ENCODE measurements around the gene NOP10.
"Not testable (repeated sequence)": the region's sequence is repeated elsewhere in the genome, so short reads cannot be mapped to it uniquely, and the experiment has no call there.

The NOP10 gene

DNA sequence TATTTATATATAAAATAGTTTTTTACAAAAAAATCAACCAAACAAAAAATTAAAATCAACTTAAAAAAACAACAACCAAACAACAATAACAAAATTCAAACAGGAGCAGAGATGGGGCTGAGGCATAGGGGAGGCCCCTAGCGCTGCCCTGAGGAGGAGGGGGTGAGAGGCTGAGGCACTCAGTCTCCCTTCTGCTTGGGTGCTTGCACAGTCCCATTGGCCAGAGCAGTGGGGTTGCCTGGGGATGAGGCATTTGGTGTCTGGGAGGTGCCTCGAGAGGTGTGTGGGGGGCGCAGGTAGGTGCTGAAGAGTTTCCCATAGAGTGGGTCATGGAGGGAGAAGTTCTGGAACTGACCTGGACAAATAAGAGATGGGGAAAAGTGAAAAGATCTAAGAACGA lies 16.0 kb upstream of the NOP10 start:
- no peak for DNase-seq (ENCODE audit: low read depth, low spot score)

DNA sequence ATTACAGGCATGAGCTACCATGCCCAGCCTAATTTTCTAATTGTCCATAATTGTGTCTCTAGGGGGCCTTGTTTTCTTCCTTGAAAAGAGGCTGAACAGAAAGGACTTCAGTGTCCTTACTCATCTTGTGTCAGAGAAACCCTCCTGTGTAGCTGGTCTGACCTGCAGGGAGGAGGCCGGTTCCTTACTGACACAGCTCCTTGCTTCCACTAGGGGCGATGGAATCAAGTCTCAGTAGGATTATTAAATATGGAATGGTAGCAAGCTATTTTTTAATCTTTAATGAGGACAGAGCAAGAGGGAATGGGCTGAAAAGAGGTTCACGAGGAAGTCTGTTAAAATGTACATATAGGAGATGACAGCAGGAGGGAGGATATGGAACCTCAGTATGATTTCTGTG lies 15.4 kb upstream of the NOP10 start:
- no peak for DNase-seq (ENCODE audit: low read depth, low spot score)

GRCh38 chr15:34357653-34358052 lies 14.7 kb upstream of the NOP10 start:
- DNase-seq (ENCODE audit: low read depth, low spot score), result no peak

DNA sequence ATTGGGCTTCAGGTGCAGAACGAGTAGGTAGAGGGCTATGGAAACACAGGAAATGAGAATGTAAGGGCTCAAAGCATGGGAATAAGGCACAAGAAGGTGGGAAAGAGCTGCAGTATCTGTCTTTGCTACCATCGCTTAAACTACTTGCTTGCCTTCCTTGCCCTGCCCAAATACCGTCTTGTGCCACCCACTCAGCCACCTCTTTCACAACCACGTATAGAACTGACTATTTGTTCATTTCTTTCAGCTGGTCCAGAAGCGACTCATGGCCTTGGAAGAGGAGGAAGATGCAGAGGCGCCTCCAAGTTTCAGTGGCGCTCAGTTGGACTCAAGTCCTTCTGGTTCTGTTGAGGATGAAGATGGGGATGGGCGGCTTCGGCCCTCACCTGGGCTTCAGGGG lies 12.3 kb upstream of the NOP10 start:
- no peak for DNase-seq (ENCODE audit: low read depth, low spot score)

- no peak for DNase-seq (ENCODE audit: low read depth, low spot score)
Measured at GRCh38 chr15:34354286-34354685, 11.3 kb upstream of the NOP10 start.

- no peak for DNase-seq (ENCODE audit: low read depth, low spot score)
Measured at GRCh38 chr15:34353627-34354026, 10.7 kb upstream of the NOP10 start.

GRCh38 chr15:34352996-34353395 lies 10.1 kb upstream of the NOP10 start:
- not testable (repeated sequence) for DNase-seq (ENCODE audit: low read depth, low spot score)

GRCh38 chr15:34349769-34350168 lies 6.8 kb upstream of the NOP10 start:
- no peak for DNase-seq (ENCODE audit: low read depth, low spot score)

- no peak for DNase-seq (ENCODE audit: low read depth, low spot score)
Measured at GRCh38 chr15:34348735-34349300, 5.9 kb upstream of the NOP10 start.

DNA sequence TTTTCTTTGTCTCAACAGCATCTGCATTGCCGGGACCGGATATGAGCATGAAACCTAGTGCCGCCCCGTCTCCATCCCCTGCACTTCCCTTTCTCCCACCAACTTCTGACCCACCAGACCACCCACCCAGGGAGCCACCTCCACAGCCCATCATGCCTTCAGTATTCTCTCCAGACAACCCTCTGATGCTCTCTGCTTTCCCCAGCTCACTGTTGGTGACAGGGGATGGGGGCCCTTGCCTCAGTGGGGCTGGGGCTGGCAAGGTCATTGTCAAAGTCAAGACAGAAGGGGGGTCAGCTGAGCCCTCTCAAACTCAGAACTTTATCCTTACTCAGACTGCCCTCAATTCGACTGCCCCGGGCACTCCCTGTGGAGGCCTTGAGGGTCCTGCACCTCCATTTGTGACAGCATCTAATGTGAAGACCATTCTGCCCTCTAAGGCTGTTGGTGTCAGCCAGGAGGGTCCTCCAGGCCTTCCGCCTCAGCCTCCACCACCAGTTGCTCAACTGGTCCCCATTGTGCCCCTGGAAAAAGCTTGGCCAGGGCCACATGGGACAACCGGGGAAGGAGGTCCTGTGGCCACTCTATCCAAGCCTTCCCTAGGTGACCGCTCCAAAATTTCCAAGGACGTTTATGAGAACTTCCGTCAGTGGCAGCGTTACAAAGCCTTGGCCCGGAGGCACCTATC lies 5.2 kb upstream of the NOP10 start:
- no peak for DNase-seq (ENCODE audit: low read depth, low spot score)

DNA sequence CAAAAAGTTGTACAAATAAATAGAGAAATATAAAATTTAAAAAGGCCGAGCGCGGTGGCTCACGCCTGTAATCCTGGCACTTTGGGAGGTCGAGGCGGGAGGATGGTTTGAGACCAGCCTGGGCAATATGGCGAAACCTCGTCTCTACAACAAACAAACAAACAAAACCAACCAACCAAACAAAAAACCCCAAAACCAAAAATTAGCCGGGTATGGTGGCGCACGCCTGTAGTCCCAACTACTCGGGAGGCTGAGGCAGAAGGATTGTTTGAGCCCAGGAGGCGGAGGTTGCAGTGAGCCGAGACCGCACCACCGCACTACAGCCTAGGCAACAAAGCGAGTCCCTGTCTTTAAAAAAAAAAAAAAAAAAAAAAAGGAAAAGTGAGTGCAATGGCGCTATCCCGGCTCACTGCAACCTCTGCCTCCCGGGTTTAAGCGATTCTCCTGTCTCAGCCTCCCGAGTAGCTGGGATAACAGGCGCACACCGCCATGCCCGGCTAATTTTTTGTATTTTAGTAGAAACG lies 661 bp downstream of the NOP10 start:
- not testable (repeated sequence) for DNase-seq (ENCODE audit: low read depth, low spot score)

DNA sequence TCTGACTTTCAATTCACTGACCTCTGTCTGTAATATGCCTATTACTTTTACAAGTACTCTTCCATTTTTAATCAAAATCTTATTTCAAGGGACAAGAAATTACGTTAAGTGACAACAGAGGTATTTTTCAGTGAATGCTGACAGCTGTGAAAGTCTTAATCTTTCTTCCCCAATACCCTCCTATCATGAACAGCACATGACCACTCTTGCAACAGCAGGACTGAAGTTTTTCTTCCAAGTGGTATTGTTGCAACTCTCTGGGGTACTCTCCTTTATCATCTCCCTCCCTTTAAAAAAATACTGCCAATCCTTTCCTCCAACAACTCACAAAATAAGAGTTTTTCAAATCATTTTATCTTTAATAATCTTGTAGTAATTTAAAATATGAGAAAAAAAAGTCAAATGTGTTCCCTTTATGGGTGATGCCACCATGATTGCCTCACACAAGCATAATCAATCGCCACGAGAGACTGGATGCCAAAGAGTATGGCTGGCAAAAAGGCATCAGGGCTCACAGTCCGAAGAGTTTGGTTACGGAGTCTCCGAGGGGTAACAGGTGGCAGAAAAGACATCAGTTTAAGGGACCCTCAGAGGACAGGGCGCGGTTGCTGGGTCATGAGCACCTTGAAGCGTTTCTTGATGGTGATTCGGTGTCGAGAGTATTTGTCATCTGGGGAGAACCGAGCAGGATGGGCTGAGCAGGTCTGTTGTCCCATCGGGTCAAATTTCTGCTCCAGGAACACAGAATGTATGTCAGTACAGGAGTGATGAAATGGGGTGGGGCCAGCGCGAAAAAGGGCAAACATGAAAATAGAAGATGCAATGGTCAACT lies 1.3 kb downstream of the NOP10 start:
- DNase-seq (ENCODE audit: low read depth, low spot score), result no peak

- no peak for DNase-seq (ENCODE audit: low read depth, low spot score)
Measured at GRCh38 chr15:34339946-34340345, 3.0 kb downstream of the NOP10 start.

GRCh38 chr15:34338347-34338746 lies 4.6 kb downstream of the NOP10 start:
- no peak for DNase-seq (ENCODE audit: low read depth, low spot score)

DNA sequence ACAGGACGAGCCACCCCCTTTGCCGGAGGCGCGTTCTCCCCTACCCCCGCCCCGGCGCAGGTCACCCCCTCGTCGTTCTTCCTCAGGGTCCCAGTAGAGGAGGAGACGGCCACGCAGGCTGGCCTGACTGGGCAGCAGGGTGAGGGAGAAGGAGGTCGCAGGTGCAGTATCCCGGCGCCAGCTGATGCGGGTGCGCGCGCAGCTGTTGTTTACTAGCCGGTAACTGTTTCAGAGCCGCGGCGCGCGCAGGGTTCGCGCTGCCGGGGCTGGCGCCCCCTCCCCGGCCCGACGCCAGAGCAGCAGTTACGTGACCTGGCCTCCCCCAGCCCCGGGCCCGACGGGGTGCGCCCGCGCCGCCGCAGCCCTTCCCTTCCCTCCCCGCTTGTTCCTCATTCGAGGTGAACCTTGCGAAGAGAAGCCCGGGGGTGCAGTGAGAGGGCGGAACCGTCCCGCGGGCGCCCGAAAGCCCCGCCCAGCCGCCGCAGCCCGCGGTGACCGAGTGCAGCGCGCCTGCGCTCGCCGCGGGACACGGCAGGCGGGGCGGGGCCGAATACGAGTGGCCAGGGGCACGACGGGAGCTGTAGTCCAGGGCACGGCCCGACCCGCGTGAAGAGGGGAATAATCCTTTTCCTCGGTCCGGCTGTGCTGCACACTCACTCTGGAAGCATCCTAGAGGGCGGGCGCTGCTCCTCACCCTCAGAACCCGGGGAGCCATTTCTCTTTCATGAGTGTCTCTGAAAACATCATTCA lies 5.2 kb downstream of the NOP10 start, which contains the start of gene SLC12A6:
Gene SLC12A6, minus strand, starts transcription at position 225 of the 750 bp plus-strand sequence. CDS start 1,101 bp downstream, outside the sequence.
- peak; percentile 66 for DNase-seq (ENCODE audit: low read depth, low spot score)

GRCh38 chr15:34336991-34337556 lies 5.9 kb downstream of the NOP10 start:
- DNase-seq (ENCODE audit: low read depth, low spot score), result no peak

- no peak for DNase-seq (ENCODE audit: low read depth, low spot score)
Measured at GRCh38 chr15:34336231-34336990, 6.5 kb downstream of the NOP10 start.

- no peak for DNase-seq (ENCODE audit: low read depth, low spot score)
Measured at GRCh38 chr15:34335176-34336032, 7.5 kb downstream of the NOP10 start.

GRCh38 chr15:34334672-34335071 lies 8.3 kb downstream of the NOP10 start:
- no peak for DNase-seq (ENCODE audit: low read depth, low spot score)
